H1 (cell line): Measurements from ENCODE around the gene MRFAP1L1.

Experiments
- BRCA1 ChIP-seq: IDR thresholded peaks from 2 replicates; pipeline ENCODE4 v1.6.1; 2012; ENCODE audit warnings: low read depth, low read length, improper control_type of control experiment
- CREB1 ChIP-seq: IDR thresholded peaks from 2 replicates; pipeline ENCODE4 v1.6.1; 2012; ENCODE audit warnings: inconsistent platforms
- CTCF ChIP-seq, 3 experiments: IDR thresholded peaks; 1 replicate in 2 of 3; 2 replicates in 1 of 3; pipeline versions ENCODE4 v1.5.1 to v1.6.1; 2011; ENCODE audit warnings: low read length in 3 of 3, mild to moderate bottlenecking in 3 of 3, inconsistent platforms in 2 of 3, low read depth in 1 of 3, moderate library complexity in 1 of 3; ENCODE audit not compliant: insufficient read depth in 1 of 3; ENCODE audit errors: control extremely low read depth in 1 of 3
- POLR2A ChIP-seq, 2 experiments: IDR thresholded peaks; 1 replicate in 1 of 2; 2 replicates in 1 of 2; pipeline ENCODE4 v1.6.1; 2011; ENCODE audit warnings: low read depth in 2 of 2, low read length in 2 of 2, mild to moderate bottlenecking in 2 of 2; ENCODE audit errors: control extremely low read depth in 1 of 2
- TAF1 ChIP-seq: IDR thresholded peaks from 2 replicates; pipeline ENCODE4 v1.6.1; 2011; ENCODE audit warnings: mild to moderate bottlenecking, low read depth, low read length

DNA sequence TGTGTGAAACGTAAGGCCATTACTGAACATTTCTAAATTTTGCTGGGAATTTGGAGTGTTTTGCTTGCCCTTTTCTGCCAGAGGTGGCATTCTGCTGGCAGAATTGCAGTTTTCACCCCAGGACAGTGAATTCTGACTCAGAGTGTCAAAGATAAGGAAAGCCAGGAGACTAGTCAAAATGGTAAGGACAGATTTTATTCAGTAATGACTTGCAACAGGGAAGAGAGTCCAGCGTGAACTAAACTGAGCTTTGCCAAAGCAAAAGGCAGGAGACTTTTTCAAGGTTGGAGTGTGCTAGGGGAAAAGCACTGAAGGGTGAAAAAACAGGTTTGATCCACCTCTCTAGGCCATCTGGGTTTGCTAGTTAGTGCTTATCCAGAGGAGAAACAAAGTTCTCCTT is 49.8 kb downstream of the MRFAP1L1 start:
- TF ChIP-seq CTCF (IDR thresholded peaks at IDR 0.05; ENCODE audit: control extremely low read depth in 1 of 3, insufficient read depth in 1 of 3, low read depth in 1 of 3, low read length in 3 of 3) (no peak), POLR2A (IDR thresholded peaks at IDR 0.05; ENCODE audit: control extremely low read depth in 1 of 2, low read depth in 2 of 2, low read length in 2 of 2) (no peak), CREB1 (no peak), BRCA1 (no peak), TAF1 (no peak)
